Hepatic stellate cell (primary cell): ENCODE data around the gene VOPP1.
A peak's percentile ranks its signal among the peaks of the same experiment; 100 is the strongest.

ENCODE experiments used
- DNase-seq: peaks from one replicate; pipeline ENCODE4 v3.0.0; 2011; ENCODE audit warnings: low spot score

Gene VOPP1

GRCh38 chr7:55468495-55468894 lies 103.8 kb downstream of the VOPP1 start:
- DNase-seq, result no peak

- DNase-seq, result no peak
Measured at GRCh38 chr7:55467047-55467593, 105.2 kb downstream of the VOPP1 start.

GRCh38 chr7:55465691-55466090 lies 106.6 kb downstream of the VOPP1 start:
- DNase-seq, result no peak

DNA sequence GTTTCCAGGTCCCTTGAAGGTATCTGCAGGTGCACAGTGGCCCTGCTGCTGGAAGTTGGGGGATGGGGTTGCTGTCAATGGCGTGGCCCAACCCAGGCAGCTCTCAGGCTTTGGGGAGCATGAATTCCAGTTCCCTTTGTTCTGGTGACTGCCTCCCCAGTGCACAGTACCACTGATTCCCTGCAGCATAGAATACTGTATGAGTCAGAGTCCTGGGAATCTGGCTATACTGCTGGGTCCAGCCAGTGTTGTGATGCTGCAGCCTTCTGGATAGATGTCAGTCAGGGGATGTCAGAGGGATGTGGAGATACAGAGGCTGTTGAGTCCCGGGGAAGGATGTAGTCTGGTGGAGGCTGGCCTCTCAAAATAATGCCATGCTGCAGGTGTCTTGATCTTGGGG lies 107.9 kb downstream of the VOPP1 start:
- DNase-seq, result no peak

DNA sequence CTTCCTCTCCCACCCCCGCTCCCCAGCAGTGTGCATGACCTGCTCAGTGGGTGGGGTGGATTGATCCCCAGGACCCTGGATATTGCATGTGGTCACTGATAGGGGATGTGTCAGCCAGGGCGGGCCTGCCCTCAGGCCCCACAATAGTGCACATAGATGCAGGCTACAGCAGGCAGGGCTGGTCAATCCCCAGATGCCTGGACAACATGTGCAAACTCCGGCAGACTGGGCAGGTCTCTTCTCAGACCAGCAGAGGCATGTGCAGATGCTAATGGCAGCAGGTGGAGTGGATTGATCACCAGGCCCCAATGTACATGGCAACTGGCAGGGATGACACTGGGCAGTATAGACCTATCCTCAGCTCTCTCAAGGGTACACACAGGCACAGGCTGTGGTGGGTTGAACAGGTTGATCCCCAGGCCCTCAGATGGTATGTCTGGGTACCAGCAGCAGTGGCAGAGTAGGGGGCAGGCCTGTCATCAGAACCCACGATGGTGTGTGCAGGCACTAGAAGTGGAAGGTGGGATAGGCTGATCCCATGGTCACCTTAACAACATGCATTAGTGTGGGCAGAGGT lies 108.5 kb downstream of the VOPP1 start:
- DNase-seq, result no peak

DNA sequence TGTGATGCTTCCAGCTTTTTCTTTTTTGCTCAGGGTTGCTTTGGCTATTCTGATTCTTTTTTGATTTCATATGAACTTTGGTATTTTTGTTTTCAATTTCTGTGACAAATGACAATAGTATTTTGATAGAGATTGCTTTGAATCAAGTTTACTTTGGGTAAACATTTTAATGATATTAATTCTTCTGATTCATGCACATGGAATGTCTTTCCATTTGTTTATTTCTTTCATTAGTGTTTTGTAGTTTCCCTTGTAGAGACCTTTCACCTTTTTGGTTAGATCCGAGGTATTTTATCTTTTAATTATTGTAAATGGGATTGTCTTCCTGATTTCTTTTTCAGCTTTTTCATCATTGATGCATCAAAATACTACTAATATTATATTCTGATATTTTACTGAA lies 114.0 kb downstream of the VOPP1 start:
- no peak for DNase-seq

DNA sequence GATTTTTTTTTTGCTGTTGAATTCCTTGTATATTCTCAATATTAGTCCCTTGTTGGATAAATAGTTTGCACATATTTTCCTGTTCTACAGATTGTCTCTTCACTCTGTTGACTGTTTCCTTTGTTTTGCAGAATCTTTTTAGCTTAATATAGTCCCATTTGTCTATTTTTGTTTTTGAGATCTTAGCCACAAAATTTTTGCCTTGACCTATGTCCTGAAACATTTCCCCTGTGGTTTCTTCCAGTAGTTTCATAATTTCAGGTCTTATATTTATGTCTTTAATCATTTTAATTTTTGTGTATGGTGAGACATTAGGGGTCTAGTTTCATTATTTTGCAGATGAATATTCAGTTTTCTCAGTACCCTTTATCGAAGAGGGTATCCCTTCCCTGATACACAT lies 114.5 kb downstream of the VOPP1 start:
- DNase-seq, result no peak

- DNase-seq, result no peak
Measured at GRCh38 chr7:55452971-55453370, 119.3 kb downstream of the VOPP1 start.

GRCh38 chr7:55449992-55450535 lies 122.2 kb downstream of the VOPP1 start:
- DNase-seq, result no peak

DNA sequence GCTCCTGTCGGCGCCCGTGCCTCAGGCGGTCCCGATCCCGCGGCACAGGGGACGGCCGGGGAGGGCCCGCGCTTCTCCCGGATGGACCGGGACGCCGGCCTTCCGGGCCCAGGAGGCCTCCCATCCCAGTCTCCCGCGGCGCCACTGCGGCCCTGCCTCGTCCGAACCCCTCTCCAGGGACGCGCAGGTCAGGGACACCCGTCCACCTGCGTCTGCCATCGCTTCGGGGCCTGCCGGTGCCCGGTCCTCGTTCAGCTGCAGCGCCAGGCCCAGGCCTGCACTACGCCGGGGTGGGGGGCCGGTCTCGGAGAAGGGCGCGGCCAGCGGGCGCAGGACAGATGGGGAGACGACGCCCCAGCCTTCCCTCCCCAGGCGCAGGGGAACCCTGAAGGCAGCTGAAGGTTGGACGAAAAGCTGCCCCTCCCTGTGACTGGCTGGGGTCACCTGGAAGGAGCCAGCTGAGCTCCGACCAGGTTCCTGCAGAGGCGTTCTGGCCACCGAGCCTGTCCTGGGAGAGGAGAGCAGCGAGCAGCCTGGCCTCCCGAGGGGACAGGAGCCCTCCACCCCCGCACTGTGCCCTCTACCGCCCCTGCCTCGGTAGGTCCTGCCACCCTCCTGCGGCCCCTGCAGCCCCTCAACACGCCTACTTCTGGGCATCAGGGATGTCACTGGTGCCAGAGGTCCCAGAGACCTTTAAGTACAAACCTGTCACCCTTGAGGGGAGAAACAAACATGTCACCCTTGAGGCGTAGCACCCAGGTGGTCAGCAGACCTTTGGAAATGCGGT lies 122.9 kb downstream of the VOPP1 start:
- no peak for DNase-seq

GRCh38 chr7:55448526-55448925 lies 123.8 kb downstream of the VOPP1 start:
- DNase-seq, result no peak

- DNase-seq, result no peak
Measured at GRCh38 chr7:55444786-55445185, 127.5 kb downstream of the VOPP1 start.

- peak; percentile 93 for DNase-seq
Measured at GRCh38 chr7:55441774-55442522, 130.4 kb downstream of the VOPP1 start.

- DNase-seq, result no peak
Measured at GRCh38 chr7:55441002-55441401, 131.3 kb downstream of the VOPP1 start.

- no peak for DNase-seq
Measured at GRCh38 chr7:55440040-55440690, 132.1 kb downstream of the VOPP1 start.

DNA sequence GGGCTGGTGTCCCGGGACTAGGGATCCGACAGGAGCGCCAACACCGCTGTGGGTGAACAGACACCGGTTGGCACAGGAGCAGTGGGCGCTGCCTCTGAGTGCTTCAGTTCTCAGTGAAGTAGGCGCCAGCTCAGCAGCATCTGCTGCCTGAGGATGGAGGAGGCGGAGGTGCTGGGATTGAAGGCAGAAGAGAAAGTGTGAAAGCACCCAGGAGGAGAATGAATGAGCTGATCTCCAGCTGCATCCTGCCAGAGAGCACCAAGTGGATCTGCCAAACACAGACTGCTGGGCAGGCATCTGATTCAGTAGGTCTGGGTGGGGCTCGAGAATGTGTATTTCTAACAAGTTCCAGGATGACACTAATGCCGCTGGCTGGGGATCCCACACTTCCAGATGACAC lies 132.7 kb downstream of the VOPP1 start:
- DNase-seq, result no peak

- peak; percentile 60 for DNase-seq
Measured at GRCh38 chr7:55438757-55439525, 133.4 kb downstream of the VOPP1 start.

DNA sequence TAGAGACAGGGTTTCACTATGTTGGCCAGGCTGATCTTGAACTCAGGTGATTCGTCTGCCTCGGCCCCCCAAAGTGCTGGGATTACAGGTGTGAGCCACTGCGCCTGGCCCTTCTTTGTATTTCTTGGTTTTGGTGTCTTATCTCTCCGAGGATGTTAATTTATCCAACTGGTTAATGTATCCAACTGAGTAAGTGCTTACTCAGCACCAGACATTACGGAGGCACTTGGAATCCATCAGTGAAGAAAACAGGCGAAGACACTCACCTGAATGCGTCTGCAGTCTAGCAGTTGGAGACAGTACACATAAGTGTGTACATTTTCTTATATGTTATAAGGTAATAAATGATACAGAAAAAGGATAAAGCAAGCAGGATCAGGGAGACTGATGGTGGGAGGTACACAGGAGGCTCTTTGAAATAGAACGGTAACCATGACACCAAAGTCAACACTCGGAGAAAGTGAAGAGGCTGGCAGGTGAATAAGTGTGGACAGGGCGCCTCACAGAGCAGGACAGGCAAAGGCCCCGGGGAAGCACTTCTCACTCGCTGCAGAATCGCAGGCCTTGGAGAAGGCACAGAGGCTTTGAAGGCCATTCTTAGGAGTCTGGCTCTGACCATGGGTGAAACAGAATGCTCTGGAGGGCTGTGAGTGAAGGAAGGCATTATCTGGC lies 134.1 kb downstream of the VOPP1 start:
- DNase-seq, result no peak

DNA sequence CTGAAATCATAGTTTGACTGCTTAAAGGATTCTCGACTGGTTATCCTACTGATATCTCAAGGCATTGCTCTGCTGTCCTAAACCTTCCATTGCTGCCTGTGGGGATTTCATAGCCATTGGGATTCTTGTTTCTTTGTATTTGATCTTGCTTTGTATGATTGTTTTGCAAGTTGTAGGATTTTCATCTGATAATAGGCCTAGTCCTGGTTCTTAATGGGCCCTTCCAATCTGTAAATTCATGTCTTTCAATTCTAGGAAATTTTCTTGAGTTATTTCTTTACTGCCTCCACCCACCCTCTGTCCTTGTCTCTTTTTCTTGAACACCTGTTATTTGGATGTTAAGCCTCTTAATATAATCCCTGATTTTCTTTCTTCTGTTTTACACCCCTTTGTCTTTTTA lies 134.9 kb downstream of the VOPP1 start:
- no peak for DNase-seq

DNA sequence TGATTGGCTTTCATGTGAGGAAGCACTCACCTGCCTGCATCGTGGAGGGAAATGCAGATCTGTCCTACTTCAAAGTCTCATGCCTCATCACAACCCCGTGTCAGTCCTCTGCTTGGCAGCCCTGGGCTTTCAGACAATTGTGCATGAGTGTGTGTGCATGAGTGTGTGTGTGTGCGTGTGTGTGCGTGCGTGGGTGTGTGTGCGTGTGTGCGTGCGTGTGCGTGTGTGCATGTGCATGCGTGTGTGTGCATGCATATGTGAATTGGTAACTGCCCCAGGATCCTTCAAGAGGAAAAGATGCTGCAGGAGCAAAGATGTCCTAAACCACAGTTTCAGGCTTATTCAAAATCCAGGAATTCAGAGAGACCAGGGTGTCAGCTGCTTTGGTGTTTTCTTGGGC lies 135.8 kb downstream of the VOPP1 start:
- no peak for DNase-seq

- no peak for DNase-seq
Measured at GRCh38 chr7:55435466-55435865, 136.8 kb downstream of the VOPP1 start.
